Glomerular visceral epithelial cell (primary cell): Measurements from ENCODE around the gene SARNP.
"Not testable (repeated sequence)": the region's sequence is repeated elsewhere in the genome, so short reads cannot be mapped to it uniquely, and the experiment has no call there.

Experiments
- DNase-seq: peaks from one replicate; pipeline ENCODE4 v3.0.0-alpha.2; 2016; ENCODE audit errors: extremely low spot score

Gene SARNP

GRCh38 chr12:55839345-55840140 is 22.0 kb upstream of the SARNP start:
- no peak for DNase-seq

DNA sequence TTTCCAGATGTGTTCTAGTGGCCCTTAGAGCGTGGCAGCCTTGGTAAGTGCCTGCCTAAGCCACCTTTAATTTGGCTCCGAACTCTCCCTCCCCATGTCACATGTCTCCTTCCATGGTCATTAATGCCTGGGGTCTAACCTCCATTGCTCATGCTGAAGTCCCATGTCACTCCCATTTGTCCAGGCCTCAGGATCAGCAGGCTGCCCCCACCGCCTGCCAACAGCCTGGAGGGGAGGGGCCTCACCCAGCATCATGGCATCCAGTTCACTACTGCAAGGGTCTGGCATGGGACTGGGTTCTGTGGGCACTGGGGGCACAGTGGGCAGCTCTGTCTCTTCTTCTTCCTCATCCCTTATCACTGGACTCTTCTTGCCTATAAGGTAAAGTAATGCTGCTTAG is 20.8 kb upstream of the SARNP start:
- no peak for DNase-seq

DNA sequence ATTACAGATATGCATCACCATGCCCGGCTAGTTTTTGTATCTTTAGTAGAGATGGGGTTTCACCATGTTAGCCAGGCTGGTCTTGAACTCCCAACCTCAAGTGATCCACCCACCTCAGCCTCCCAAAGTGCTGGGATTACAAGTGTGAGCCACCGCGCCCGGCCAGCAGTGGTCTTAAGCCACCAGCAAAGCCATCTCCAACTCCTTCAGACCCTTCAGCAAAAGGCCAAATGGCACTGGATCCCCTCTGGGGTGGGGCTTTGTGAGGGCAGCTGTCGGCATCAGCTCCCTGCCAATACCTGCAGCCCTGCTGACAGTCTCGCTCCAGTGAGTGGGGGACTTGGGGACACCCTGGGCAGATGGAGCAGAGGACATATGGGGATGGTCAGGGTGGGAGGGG is 16.9 kb upstream of the SARNP start:
- DNase-seq = not testable (repeated sequence)

GRCh38 chr12:55833056-55833455 is 15.5 kb upstream of the SARNP start:
- DNase-seq = no peak

DNA sequence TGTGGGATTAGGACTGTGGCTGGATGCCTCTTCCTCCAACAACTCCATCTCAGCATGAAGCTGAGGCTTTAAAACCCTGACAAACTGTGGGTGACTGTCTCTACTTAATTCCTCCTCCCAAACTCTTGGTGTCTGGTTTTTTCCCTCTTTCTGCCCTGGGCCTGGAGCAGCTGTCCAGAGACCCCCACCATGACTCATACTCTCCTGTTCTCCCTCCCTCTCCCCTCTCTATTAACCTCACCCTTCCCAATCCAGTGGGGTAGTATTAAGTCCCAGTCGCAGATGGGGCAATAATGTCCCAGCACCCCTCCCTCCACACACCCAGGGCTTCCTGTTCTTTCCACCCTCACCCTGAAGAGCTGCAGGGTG is 13.9 kb upstream of the SARNP start:
- DNase-seq = no peak

DNA sequence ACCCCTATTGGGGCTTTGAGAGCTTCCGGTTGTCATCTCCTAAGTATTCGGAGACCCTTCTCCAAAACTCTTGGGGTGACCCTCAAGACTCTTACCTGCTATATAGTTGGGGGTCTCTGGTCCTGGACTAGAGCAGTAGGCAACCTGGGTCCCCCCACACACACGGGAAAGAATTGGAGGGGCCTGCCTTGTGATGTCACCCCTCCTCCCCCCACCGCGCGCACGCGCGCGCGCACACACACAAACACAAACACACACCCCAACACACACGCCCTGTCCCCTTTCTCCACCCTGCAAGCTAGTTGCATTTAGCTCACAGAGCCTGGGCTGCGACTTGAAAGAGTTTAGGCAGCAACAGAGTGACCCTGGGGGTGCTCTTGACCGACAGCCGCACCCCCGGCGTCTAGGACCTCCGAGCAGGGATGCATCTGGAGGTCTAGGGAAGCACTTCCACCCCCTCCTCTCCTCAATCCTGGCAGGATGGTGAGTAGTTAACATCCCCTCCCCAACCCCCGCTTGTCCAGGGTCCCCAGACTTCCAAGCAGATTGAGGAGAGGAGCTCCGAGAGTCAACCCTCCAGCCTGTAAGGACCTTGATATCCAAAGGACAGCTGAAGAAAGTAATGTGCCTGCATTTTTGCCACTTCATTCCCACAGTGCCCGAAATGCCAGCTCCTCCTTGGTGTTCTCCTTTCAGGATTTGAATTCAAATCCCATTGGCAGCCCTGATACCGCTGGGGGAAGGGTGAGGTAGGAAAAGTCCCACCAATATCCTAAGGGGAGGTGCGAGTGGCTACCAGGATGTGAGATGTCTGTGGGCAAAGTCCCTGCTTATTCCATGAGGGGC is 13.3 kb upstream of the SARNP start:
- peak; percentile 32 for DNase-seq

DNA sequence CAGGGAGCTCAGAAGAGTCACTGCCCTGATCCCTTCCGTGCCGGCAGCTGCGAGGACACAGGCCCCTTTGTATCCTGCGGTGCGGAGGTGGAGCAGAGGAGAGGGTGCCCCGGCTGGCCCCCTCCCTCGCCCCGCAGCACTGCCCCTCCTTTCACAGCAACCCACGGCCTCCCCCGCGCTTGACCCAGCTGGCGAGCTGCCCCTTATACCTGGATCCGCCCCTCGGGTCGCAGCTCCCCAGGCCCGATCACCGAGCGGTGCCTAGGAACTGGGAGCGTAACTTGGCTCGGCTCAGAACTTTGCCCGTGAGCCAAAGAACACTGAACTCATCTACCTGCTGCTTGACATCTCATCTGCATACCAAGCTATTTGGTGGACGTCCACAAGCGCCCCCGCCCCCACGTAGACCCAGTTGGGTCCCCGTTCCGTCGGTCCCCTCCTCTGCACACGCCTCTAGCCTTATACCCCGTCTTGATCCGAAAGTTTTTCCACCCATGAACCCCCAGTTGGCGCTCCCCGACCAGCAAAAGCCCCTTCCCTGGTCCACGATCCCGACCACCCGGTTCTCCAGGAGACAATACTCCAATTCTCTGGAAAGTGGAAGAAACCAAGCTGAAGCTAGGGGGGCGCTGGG is 12.6 kb upstream of the SARNP start:
- DNase-seq = peak; percentile 11

DNA sequence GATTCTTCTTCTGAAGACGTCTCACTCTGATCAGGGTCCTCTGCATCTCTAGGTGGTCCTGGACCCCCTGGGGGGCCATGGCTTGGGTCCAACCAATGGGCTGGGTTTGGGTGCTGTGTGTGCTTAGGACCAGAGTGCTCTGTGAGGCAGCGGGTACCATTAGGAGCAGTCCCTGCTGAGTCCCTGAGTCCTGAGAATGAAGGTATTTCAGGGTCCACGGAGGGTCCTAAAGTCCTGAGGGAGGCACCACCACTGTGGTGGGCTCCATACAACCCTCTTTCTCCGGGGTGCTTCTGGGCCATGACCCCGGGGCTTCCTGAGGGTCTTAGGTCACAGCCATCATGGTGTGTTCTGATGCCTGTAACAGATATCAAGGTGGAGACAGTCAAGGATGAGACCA is 10.8 kb upstream of the SARNP start:
- DNase-seq = no peak

- DNase-seq = no peak
Observed at GRCh38 chr12:55827806-55828205, 10.3 kb upstream of the SARNP start.

- DNase-seq = no peak
Observed at GRCh38 chr12:55824726-55825125, 7.2 kb upstream of the SARNP start.

DNA sequence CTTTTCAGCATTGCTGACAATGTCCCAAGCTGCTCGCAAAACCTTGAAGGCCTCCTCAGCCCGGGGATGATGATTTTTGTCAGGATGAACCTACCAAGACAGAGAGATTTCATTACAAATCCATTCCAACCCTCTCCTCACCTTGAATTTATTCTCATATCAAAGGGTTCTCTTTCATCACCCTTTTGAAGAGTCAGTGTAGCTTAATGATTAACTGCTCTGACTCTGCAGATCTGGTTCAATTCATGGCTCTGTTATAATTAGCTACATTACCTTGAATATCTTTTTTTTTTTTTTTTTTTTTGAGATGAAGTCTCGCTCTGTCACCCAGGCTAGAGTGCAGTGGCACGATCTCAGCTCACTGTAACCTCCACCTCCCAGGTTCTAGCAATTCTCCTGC is 5.9 kb upstream of the SARNP start:
- DNase-seq = no peak

- peak; percentile 33 for DNase-seq
Observed at GRCh38 chr12:55822228-55822627, 4.7 kb upstream of the SARNP start.

GRCh38 chr12:55820679-55821078 is 3.2 kb upstream of the SARNP start:
- DNase-seq = peak; percentile 16

GRCh38 chr12:55818886-55819285 is 1.4 kb upstream of the SARNP start:
- DNase-seq = no peak

DNA sequence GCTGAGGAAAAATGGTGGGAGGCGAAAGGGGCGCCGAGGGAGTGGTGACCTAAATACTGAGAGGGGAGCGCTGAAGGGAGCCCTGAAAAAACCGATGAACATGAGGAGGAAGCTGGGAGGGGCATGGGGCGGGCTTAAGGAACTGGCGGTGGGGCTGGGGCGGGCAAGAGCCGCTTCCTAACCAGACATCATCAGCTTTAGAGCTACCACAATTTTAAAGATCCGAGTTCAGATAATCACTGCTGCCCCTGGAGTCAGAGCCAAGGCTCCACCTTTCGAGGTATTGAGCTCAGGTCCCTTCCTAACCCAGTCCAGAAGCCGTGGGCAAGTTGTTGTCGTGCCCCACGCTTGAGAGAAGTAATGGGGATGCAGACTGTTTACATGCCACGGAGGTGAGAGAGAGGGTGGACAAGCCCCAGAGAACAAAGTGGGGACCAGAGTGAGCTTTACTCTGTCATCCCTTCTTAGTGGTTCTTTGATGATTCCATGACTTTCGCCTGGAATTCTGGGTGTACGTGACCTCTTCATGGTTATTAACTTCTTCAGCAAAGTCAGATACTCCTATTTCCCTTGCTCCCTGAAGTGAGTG is 710 bp upstream of the SARNP start:
- no peak for DNase-seq

DNA sequence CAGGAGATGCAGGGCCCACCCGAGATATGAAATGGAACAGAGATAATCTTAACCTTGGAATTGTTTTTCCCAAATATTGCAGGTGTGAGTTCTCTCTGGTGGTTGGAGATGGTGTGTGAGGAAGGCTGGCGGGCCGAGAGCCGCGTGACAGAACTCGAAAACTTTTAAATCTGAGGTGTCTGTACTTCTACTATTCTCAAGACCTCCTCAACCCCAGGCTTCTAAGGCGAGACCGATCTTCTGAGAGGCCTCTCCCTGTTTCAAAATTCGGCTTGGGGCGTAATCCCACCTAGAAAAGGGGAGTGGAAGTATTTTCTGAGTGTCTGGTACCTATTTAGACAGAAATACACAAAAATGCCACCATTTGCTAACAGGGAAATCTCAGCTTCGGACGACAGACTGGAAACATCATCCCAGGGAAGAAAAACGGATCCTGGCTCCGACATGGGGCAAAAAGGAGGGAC is 611 bp downstream of the SARNP start:
- DNase-seq = peak; percentile 16

DNA sequence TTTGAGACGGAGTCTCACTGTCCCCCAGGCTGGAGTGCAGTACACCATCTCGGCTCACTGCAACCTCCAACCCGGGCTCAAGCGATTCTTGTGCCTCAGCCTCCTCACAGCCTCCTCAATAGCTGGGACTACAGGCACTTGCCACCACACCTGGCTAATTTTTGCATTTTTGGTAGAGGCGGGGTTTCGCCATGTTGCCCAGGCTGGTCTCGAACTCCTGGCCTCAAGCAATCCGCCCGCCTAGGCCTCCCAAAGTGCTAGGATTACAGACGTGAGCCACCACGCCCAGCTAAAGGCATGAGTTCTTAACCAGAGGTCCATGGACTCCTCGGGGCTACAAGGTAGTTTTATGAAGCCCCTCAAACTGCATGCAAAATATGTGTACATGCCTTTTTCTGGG is 2.1 kb downstream of the SARNP start:
- no peak for DNase-seq

- no peak for DNase-seq
Observed at GRCh38 chr12:55814257-55814656, 3.3 kb downstream of the SARNP start.

DNA sequence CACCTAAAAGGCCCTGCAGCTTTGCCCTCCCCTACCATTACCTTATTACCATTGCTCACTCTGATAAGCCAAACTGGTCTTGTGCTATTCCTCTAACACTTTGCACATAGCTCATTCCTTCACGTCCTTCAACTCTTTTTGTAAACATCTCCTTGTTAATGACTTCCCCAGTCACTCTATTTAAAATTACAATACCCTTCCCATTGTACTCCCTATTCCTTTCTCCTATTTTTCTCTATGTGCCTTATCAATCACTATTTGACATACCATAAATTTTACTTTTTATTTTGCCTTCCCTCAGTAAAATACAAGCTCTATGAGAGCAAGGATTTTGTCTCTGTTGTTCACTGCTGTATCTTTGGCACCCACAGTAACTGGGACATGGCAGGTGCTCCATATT is 5.4 kb downstream of the SARNP start:
- DNase-seq = no peak

DNA sequence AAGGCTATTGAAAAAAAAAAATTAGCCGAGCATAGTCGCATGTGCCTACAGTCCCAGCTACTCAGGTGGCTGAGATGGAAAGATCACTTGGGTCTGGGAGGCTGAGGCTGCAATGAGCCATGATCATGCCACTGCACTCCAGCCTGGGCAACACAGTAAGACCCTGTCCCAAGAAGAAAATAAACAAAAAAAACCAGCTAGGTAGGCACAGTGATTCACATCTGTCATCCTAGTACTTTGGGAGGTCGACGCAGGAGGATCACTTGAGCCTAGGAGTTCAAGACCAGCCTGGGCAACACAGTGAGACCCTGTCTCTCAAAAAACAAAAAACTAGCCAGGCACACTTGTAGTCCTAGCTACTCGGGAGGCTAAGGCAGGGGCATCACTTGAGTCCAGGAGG is 8.2 kb downstream of the SARNP start:
- DNase-seq = no peak

DNA sequence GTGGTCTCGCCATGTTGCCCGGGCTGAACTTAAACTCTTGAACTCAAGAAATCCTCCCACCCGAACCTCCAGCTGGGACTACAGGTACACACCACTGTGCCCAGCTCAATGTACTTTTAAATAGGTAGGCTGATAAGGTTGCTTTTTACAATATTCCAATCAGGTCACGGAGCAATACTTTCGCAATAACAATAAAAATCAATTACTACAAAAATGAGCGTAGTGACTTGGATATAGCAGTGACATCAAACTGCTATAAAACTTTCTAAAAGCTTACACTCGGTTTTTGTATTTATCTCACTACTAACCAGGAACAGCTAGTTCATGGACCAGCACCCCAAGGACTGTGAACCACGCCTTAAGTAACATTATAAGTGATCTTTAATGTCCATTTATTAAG is 10.5 kb downstream of the SARNP start:
- no peak for DNase-seq

- DNase-seq = no peak
Observed at GRCh38 chr12:55797550-55797949, 20.0 kb downstream of the SARNP start.
